ENCODE data around the gene MYMX.

The MYMX gene

DNA sequence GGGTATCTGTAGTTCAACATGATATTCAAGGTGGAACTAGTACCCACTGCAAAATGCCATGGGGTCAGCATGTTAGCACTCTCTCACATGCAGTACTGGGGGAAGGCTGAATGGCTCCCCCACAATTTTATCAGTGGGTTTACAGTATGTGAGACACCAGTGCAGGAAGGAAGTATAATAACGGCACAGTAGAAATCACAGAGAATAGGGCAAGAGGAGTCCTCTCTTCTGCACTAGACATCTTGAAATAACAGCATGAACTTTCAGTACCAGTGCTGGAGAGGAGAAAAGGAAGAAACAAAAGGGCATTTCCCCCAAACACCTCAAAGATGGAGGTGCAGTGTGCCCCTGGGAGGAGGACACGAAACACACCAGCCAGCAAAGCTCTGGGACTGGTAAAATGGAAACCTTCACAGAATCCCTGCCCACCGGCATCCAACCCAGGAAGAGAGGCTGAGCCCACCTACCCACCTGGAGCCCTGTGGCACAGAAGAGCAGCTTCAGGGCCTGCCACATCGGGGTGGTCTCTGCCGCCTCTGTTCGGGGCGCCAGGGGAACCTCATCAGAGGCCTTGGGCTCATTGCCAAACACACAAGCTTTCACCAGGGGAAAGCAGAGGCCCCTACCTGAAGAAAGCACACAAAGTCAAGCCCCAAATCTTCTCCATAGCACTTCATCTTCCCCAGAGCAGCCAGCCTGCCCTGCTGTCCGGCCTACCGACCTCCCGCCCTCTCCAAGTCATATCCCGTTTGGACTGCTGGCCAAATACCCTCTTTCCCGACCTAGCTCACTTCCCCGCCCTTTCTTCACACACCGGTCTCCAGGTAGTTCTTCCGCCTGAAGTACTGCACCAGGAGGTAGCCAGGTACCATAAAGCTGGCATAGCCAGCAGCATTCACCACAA lies 39.4 kb downstream of the MYMX start:
- DNase-seq (ENCODE audit: low read depth in 1 of 2, low spot score in 1 of 2) = peak in 1 of 2 experiments; percentile 42
- in situ Hi-C loops (cut with HindIII; ENCODE audit: low pct_unique_long_range_greater_than_20kb, low sequenced_read_pairs) = no loop called here
- no peak for TF ChIP-seq JUND (IDR thresholded peaks at IDR 0.05; ENCODE audit: low read depth)

DNA sequence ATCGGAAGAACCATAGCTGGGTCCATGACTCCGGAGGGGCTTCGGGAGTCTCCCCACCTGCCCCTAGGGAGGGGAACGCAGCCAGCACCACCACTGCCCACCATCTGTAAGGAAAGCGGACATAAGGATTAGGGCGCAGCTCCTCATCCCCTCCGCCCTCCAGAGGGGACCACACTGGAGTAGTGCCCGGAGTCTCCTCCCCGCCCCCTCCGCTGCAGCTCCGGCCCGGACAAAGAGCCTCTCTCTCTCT lies 40.0 kb downstream of the MYMX start:
- no peak for DNase-seq (ENCODE audit: low read depth in 1 of 2, low spot score in 1 of 2)
- in situ Hi-C loops (cut with HindIII; ENCODE audit: low pct_unique_long_range_greater_than_20kb, low sequenced_read_pairs) = no loop called here
- no peak for TF ChIP-seq JUND (IDR thresholded peaks at IDR 0.05; ENCODE audit: low read depth)

DNA sequence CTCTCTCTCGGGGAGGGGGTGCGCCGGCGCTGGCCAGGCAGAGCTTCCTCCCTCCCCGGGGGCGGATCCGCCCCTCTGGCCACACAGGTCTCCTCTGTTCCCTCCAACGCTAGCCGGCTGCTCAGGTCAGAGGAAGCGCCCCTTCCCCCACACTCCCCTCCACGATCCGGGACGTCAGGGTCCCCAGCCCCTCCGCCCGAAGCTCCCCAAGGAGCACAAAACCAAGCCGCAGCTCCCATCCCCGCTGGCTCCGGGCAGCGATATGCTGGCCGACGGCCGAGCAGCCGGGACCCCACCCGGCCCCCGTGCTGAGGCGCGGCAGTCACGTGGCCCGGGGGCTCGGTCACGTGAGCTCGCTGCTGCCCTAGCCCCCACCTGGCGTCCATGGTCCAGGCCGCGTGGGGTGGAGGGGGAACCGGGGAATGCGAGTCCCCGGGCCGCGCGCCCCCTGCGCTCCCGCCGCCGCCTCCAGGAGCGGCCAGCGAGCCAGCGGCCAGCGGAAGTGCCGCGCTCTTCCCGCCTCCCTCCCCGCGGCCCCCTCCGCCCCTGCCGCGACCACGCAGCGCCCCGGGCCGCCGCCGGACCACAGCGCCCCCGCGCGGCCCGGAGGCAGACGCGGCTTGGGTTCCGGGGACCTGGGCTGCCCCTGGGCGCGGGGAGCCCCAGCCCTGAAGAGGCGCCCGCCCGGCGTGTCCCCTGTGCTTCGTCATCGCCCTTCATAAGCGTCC lies 40.5 kb downstream of the MYMX start, which contains the start of gene SLC35B2:
Gene SLC35B2, minus strand, starts transcription at position 504 of the 728 bp plus-strand sequence. Its CDS starts 118 bp downstream, at position 386.
- no peak for TF ChIP-seq JUND (IDR thresholded peaks at IDR 0.05; ENCODE audit: low read depth)
- in situ Hi-C loops (cut with HindIII; ENCODE audit: low pct_unique_long_range_greater_than_20kb, low sequenced_read_pairs) = no loop called here
- peak; percentile 72 to 77 for DNase-seq (ENCODE audit: low read depth in 1 of 2, low spot score in 1 of 2)

DNA sequence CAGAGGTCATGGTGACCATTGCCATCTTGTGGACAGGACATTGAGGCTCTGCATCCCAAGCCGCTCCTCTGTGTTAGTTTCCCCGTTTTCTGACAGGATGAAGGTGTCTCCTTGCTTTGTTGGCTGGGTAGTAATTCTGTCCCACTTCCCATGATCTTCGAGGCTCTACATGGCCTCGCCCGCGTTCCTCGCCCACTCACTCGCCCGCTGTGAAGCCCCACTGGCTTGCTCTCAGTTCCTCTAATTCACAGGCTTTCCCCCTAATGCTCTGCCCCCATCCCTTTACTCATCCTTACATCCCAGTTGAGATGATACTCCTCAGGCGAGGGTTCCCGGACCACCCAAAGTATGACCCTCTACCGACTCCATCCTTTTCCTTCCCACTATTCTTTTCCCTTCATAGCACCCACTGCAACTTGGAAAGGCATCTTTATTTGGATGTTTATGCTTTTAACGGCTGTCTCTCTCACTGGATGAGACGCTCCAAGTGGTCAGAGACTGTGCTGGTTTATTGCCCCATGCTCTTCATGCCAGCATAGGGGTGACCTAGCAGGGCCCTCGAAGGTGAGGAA lies 41.1 kb downstream of the MYMX start:
- in situ Hi-C loops (cut with HindIII; ENCODE audit: low pct_unique_long_range_greater_than_20kb, low sequenced_read_pairs) = no loop called here
- TF ChIP-seq JUND (IDR thresholded peaks at IDR 0.05; ENCODE audit: low read depth) = no peak

DNA sequence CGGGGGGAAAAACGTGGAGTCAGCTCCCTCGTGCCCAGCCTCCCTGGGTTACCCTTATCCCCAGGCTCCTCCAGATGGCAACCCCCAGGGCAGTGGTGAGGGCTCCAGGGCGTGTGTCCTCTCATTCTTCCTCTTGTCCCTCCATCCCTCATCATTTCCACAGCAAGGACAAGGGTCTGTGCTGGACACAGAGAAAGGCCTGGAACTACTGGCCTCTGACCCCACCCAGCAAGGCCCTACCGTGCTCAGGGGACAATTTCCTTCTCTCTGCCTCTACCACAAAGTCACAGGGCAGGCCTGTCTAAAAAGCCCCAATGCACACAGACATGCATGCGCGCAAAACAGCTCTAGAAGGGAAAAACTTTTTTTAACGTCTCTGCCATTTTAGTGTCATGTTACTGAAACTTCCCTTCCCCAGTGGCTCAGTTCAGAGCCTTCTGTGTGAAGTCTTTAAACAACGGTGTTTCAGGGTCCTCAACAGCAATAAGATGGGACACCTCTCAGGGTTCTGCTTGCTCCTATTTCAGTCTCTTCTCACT lies 41.7 kb downstream of the MYMX start:
- no peak for TF ChIP-seq JUND (IDR thresholded peaks at IDR 0.05; ENCODE audit: low read depth)
- DNase-seq (ENCODE audit: low read depth in 1 of 2, low spot score in 1 of 2) = no peak
- in situ Hi-C loops (cut with HindIII; ENCODE audit: low pct_unique_long_range_greater_than_20kb, low sequenced_read_pairs) = no loop called here

More for the DNA sequence above, 41.1 kb downstream of the MYMX start:
- no peak for DNase-seq (ENCODE audit: low read depth in 1 of 2, low spot score in 1 of 2)

DNA sequence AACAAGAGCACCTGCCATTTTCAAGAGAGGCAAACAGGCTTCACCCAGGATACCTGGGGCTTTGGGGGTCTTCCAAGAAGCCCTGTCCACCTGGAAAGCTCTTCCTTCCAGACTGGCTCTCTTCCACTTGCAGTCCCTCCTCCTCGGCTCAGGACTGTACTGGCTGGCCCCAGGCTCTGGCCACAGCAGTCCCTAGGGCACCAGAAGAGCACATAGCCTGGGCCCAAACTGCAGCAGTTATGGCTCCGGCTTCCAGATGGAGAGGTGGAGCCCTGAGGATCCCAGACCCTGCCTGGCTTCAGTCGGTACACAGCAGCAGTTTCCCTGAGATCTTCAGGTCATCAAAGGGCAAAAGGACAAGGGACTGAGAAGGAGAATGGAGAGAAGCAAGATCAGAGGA lies 42.2 kb downstream of the MYMX start:
- no peak for TF ChIP-seq JUND (IDR thresholded peaks at IDR 0.05; ENCODE audit: low read depth)
- no peak for DNase-seq (ENCODE audit: low read depth in 1 of 2, low spot score in 1 of 2)
- in situ Hi-C loops (cut with HindIII; ENCODE audit: low pct_unique_long_range_greater_than_20kb, low sequenced_read_pairs) = no loop called here

DNA sequence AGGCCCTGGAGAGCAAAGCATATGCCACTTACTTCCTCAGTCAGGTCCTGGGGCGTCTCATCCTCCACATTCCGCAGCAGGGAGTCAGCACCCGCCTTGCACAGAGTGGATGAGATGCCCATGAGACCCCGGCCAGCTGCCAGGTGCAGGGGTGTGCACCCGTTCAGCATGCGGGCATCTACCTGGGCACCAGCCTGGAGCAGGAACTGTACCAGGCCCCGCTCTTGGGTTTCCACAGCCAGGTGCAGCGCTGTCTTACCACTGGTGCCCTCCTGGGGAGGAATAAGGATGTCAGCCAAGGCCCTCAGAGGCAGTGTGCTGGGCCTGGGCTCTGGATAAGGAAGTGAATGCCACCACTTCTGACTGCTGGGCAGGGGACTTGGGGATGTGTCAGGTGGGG lies 43.3 kb downstream of the MYMX start:
- TF ChIP-seq JUND (IDR thresholded peaks at IDR 0.05; ENCODE audit: low read depth) = no peak
- in situ Hi-C loops (cut with HindIII; ENCODE audit: low pct_unique_long_range_greater_than_20kb, low sequenced_read_pairs) = no loop called here
- DNase-seq (ENCODE audit: low read depth in 1 of 2, low spot score in 1 of 2) = no peak

DNA sequence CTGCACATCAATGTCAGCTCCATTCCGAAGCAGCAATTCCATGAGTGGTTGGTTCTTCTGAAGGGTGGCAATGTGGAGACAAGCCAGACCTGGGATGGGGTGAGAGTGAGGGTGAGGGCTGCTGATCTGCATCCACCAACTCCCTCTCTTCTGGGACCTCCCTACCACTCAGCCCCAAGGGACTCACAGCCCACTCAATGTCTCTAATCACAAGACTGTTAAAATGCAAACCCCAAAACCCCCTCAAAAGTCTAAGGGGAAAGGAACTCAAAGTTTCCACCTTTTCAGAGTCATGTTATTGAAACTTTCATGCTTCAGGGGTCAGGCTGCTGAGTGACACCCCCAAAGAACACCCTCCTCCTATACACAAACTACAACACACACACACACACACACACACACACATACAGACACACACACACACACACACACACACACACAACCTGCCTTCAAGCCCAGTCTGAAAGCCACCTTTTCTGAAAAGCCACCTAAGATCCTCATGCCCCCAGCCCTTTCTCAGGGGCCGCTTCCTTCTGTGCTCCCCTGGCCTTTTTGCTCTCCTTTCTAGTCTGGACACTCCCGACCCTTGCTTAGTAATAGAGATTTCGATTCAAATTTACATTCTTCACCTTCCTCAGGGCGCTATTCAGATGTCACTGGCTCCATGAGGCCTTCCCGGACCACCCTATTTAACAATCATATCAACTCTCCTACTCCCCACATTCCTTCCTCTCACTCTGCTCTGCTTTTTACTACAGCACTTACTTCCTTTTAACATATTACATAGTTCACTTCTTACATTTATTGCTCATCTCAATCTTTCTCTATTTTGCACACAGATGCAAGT lies 43.9 kb downstream of the MYMX start:
- no peak for DNase-seq (ENCODE audit: low read depth in 1 of 2, low spot score in 1 of 2)
- no peak for TF ChIP-seq JUND (IDR thresholded peaks at IDR 0.05; ENCODE audit: low read depth)
- in situ Hi-C loops (cut with HindIII; ENCODE audit: low pct_unique_long_range_greater_than_20kb, low sequenced_read_pairs) = no loop called here

DNA sequence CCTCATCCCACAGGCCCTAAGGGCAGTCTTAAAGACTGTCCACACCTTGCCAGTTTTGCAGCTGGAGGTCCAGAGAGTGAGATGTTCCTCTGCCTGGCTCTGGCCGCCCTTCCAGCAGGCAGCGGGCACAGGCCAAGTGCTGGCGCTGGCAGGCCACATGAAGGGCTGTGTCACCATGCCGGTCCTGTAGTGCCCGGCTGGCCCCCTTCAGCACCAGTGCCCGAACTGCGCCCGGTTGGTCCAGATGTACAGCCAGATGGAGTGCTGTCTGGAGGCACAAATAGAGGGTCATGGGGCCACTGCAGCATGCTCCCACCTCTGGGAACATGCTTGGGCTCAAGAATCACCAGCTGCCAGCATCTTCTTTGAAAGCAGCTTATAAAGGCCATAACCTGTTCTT lies 44.9 kb downstream of the MYMX start:
- no peak for TF ChIP-seq JUND (IDR thresholded peaks at IDR 0.05; ENCODE audit: low read depth)
- in situ Hi-C loops (cut with HindIII; ENCODE audit: low pct_unique_long_range_greater_than_20kb, low sequenced_read_pairs) = no loop called here
- DNase-seq (ENCODE audit: low read depth in 1 of 2, low spot score in 1 of 2) = no peak

DNA sequence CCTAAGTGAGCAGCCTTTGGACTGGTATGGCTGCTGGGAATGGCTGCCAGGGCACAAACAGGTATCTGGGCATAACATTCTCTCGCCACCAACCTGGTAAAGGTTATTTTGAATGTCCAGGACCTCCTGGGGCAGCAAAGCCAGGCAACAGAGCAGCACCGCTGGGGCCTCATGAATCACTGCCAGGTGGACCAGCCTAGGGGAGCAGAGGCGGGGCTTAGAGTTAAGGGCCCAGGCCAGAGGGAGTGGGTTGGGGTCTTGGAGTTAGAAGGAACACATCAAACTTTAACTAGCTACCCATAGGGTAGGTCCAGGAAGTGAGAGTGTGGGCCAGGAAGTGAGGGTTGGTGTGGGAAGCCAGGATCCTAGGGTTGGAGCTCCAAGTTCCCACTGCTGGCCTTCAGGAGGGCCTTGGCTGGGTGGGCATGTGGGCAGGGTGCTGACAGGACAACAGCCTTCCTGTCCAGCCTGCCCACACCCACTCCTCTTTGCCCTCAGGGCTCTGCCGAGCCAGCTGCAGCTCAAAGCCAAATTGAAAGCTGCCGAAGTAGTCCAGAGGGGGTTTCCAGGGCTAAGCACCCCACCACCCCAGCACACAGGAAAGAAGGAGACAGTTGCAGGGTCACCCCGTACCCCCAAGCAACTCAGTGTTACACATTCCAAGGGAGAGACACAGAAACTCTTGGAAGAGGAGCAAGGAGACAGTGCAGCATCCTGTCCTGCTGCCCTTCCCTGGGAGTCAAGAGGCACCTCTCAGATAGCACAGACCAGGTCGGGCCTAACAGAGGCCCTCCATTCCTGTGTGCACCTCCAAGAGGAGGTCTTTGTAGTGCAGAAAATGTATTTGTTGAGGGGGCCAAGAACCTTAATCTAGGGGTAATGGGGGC lies 46.0 kb downstream of the MYMX start:
- no peak for DNase-seq (ENCODE audit: low read depth in 1 of 2, low spot score in 1 of 2)
- in situ Hi-C loops (cut with HindIII; ENCODE audit: low pct_unique_long_range_greater_than_20kb, low sequenced_read_pairs) = no loop called here
- no peak for TF ChIP-seq JUND (IDR thresholded peaks at IDR 0.05; ENCODE audit: low read depth)

DNA sequence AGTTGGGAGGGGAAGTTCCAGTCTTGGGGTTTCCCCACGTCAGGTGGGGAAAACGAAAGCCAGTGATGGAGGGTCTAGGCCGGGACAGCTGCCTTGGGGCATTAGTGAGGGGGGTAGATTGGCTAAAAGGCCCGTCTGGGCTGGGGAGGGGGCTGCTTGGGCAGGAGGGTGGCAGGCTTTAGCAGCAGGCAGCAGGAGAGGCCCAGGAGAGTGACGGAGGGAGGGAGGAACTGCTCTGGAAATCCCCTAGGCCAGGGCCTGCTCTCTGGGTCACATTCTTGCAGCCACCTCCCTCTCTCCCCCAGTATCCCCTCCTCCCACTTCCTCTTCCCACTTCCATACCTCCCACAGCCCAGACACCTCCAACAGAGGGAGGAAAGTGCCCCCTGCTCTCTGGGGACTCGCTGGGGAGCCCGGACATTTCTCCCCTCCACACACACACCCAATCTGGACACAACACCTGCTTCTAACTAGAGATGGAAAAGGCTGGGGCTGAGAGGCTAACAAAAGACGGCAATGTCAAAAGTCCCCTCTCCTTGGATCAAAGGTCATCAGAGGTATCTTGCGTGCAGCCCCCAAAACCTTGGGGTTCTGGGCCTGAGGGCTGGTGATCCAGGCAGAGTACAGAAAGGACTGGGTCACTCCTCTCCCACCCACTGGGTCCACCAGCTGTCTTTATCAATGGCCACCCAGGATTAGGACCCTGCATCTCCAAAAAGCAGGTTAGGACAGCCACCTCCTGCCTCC lies 46.8 kb downstream of the MYMX start:
- no peak for DNase-seq (ENCODE audit: low read depth in 1 of 2, low spot score in 1 of 2)
- in situ Hi-C loops (cut with HindIII; ENCODE audit: low pct_unique_long_range_greater_than_20kb, low sequenced_read_pairs) = no loop called here
- TF ChIP-seq JUND (IDR thresholded peaks at IDR 0.05; ENCODE audit: low read depth) = no peak
